DOHH2 (cell line): ENCODE data around the gene TMX2.

Source experiments
- H3F3A ChIP-seq: fragments of 200-600 bp; sonication (generic), shearing (Covaris generic); 2 replicates; pipeline ENCODE4 v1.6.0; 2016; ENCODE audit warnings: antibody characterized with exemption, mild to moderate bottlenecking; ENCODE audit not compliant: control insufficient read depth, insufficient read depth
- H3K27ac ChIP-seq: fragments of 200-600 bp; sonication (generic); 2 replicates; pipeline ENCODE4 v1.5.1; 2014; ENCODE audit warnings: low read depth, mild to moderate bottlenecking, low read length, moderate library complexity
- H3K27me3 ChIP-seq: fragments of 200-600 bp; sonication (generic); 2 replicates; pipeline ENCODE4 v1.6.1; 2014; ENCODE audit warnings: mild to moderate bottlenecking, low read length, mixed read lengths; ENCODE audit not compliant: control insufficient read depth
- H3K36me3 ChIP-seq: fragments of 200-600 bp; sonication (generic); 2 replicates; pipeline ENCODE4 v1.6.1; 2014; ENCODE audit warnings: mild to moderate bottlenecking, low read length, moderate library complexity, mixed read lengths; ENCODE audit not compliant: control insufficient read depth
- H3K4me1 ChIP-seq: fragments of 200-600 bp; sonication (generic); 2 replicates; pipeline ENCODE4 v1.6.1; 2014; ENCODE audit warnings: mild to moderate bottlenecking, low read length, mixed read lengths; ENCODE audit not compliant: control insufficient read depth
- H3K4me2 ChIP-seq: fragments of 200-600 bp; sonication (generic); 2 replicates; pipeline ENCODE4 v1.6.0; 2014; ENCODE audit warnings: mild to moderate bottlenecking, low read length, moderate library complexity
- H3K4me3 ChIP-seq: fragments of 200-600 bp; sonication (generic); 2 replicates; pipeline ENCODE4 v1.5.1; 2014; ENCODE audit warnings: mild to moderate bottlenecking, low read length, mixed read lengths
- H3K79me2 ChIP-seq: fragments of 200-600 bp; sonication (generic); 2 replicates; pipeline ENCODE4 v1.6.1; 2014; ENCODE audit warnings: mild to moderate bottlenecking, low read length, mixed read lengths; ENCODE audit not compliant: control insufficient read depth
- H3K9me2 ChIP-seq: fragments of 200-600 bp; sonication (generic); replicated peaks from 2 replicates; pipeline ENCODE4 v1.6.1; 2014; ENCODE audit warnings: mild to moderate bottlenecking, low read length, mixed read lengths; ENCODE audit not compliant: control insufficient read depth
- H3K9me3 ChIP-seq: fragments of 200-600 bp; sonication (generic); 2 replicates; pipeline ENCODE4 v1.6.1; 2014; ENCODE audit warnings: antibody characterized with exemption, low read length, mixed read lengths; ENCODE audit not compliant: control insufficient read depth, insufficient read depth
- H4K20me1 ChIP-seq: fragments of 200-600 bp; sonication (generic); 2 replicates; pipeline ENCODE4 v1.6.0; 2014; ENCODE audit warnings: low read depth, mild to moderate bottlenecking, antibody characterized with exemption, low read length, moderate library complexity; ENCODE audit not compliant: control insufficient read depth, insufficient read depth
- EZH2phosphoT487 ChIP-seq: fragments of 200-600 bp; sonication (generic); IDR thresholded peaks from 2 replicates; pipeline ENCODE4 v1.6.1; 2017; ENCODE audit warnings: borderline replicate concordance, mild to moderate bottlenecking, antibody characterized with exemption, low read length, moderate library complexity, mixed read lengths
- TF ChIP-seq, protein P1 (sequence below): fragments of 200-600 bp; sonication (generic); IDR thresholded peaks from one replicate; pipeline ENCODE4 v1.5.1; 2014; ENCODE audit warnings: antibody characterized with exemption, mild to moderate bottlenecking, low read depth, low read length; ENCODE audit not compliant: poor library complexity, severe bottlenecking

TMX2 gene

DNA sequence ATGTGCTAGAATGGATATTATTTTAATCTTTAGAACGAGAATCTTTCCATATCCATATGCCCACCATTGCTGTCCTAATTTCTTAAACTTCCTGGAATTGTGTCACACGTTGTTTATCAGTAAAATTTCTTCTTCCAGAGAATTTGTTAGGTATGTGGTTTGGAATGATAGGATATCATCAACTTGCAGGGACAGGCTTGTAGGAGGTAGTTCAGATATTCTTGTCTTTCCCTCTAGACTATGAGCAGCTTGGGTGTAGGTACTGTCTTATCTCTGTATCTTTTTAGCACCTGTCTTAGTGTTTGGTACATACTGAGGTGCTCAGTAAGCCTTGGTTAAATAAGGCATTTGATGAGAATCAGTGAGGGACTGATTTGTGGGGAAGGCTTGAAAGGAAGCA, 52.6 kb downstream of the TMX2 start:
- no peak for TF ChIP-seq EZH2phosphoT487
- TF ChIP-seq, protein P1, sequence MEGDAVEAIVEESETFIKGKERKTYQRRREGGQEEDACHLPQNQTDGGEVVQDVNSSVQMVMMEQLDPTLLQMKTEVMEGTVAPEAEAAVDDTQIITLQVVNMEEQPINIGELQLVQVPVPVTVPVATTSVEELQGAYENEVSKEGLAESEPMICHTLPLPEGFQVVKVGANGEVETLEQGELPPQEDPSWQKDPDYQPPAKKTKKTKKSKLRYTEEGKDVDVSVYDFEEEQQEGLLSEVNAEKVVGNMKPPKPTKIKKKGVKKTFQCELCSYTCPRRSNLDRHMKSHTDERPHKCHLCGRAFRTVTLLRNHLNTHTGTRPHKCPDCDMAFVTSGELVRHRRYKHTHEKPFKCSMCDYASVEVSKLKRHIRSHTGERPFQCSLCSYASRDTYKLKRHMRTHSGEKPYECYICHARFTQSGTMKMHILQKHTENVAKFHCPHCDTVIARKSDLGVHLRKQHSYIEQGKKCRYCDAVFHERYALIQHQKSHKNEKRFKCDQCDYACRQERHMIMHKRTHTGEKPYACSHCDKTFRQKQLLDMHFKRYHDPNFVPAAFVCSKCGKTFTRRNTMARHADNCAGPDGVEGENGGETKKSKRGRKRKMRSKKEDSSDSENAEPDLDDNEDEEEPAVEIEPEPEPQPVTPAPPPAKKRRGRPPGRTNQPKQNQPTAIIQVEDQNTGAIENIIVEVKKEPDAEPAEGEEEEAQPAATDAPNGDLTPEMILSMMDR: no peak
- no peaks in the 10 kb centered on the region for H3K9me3 ChIP-seq
- H3K79me2 ChIP-seq: peaks cover 71% of the 10 kb centered on the region
- no peaks in the 10 kb centered on the region; the same call in 1 of the 2 replicates for H4K20me1 ChIP-seq
- H3K27ac ChIP-seq: no peak overlapping the region
- H3K4me1 ChIP-seq: peaks cover 19% of the 10 kb centered on the region
- H3K27me3 ChIP-seq: no peaks in the 10 kb centered on the region
- H3F3A ChIP-seq: peaks cover 2% of the 10 kb centered on the region; the same call in 1 of the 2 replicates
- no peaks in the 10 kb centered on the region for H3K9me2 ChIP-seq
- H3K4me3 ChIP-seq: no peak overlapping the region
- H3K4me2 ChIP-seq: 0 out of 2 replicates have a peak overlapping the region, but pooled peaks have one; percentile 74
- H3K36me3 ChIP-seq: no peaks in the 10 kb centered on the region

DNA sequence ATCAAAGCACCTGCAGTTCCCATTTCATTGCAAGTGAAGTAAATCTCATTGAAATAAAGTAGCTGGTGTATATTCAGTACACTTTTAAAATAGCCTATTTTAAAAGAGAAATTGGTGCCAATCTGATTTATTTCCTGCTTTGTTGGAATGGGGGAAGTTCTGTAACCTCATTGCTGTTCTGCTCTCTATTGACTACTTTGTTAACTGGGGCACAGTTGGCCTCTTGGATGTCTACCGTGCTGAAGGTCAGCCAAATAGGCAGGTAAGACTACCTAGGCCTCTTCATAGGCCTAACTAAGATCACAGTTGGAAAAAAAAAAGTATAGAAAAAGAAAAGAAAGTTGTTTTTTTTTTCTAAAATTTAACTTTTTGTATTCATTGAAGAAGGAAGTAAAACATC, 58.4 kb downstream of the TMX2 start:
- H3K36me3 ChIP-seq: no peaks in the 10 kb centered on the region
- H4K20me1 ChIP-seq: no peaks in the 10 kb centered on the region
- H3K9me2 ChIP-seq: no peaks in the 10 kb centered on the region
- no peaks in the 10 kb centered on the region for H3F3A ChIP-seq
- no peaks in the 10 kb centered on the region for H3K27me3 ChIP-seq
- peaks cover 5% of the 10 kb centered on the region for H3K4me1 ChIP-seq
- H3K27ac ChIP-seq: no peak overlapping the region
- no peaks in the 10 kb centered on the region for H3K9me3 ChIP-seq
- H3K4me3 ChIP-seq: no peak overlapping the region
- no peak overlapping the region for H3K4me2 ChIP-seq
- TF ChIP-seq EZH2phosphoT487: no peak
- TF ChIP-seq, protein P1: no peak
- peaks cover 65% of the 10 kb centered on the region for H3K79me2 ChIP-seq

DNA sequence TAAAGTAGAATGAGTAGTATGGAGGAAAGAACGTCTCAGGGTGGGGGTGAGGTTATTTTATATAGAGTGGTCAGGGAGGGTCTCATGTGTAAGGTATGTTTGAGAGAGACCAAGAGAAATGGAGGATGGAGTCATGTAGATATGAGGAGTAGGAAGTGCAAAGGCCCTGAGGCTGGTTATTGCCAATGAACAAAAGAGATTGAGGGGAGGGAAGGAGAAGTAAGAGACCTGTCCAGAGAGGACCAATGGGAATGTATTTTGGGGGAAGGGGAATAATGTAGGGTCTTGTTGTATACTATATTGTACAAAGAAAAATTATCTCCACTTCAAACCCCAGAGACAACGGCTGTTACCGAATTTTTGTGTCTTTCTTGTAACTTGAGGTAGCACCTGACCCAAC, 59.0 kb downstream of the TMX2 start:
- no peak for TF ChIP-seq EZH2phosphoT487
- TF ChIP-seq, protein P1: no peak
- Histone ChIP-seq H3K9me2 (no peaks in the 10 kb centered on the region), H3K4me1 (peaks cover 5% of the 10 kb centered on the region), H3K4me2 (no peak overlapping the region), H3K27ac (no peak overlapping the region), H4K20me1 (no peaks in the 10 kb centered on the region), H3K79me2 (peaks cover 63% of the 10 kb centered on the region), H3K9me3 (no peaks in the 10 kb centered on the region), H3F3A (no peaks in the 10 kb centered on the region), H3K4me3 (no peak overlapping the region), H3K27me3 (no peaks in the 10 kb centered on the region), H3K36me3 (no peaks in the 10 kb centered on the region)

DNA sequence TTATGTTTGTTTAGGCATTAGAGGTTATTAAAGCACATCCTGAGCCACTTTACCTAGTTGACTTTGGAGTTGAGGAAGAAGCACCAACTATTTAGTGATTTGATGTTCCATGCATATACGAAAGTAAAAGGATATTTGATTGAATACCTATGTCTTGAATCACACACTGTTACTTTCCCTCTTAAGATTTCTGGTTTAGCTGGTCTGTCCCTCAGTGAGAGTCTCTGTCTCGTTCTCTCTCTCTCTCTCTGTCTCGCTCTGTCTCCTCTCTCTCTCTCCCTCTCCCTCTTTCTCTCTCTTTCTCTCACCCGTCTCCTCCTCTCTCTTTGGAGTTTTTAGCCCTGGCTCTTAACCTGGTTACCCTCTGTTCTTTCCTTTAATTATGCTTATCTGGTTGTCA, 60.2 kb downstream of the TMX2 start:
- Histone ChIP-seq H4K20me1 (no peaks in the 10 kb centered on the region), H3K4me3 (no peak overlapping the region), H3K4me1 (peaks cover 5% of the 10 kb centered on the region), H3K9me3 (no peaks in the 10 kb centered on the region), H3K27ac (no peak overlapping the region), H3K4me2 (no peak overlapping the region), H3K36me3 (no peaks in the 10 kb centered on the region), H3F3A (no peaks in the 10 kb centered on the region), H3K9me2 (no peaks in the 10 kb centered on the region), H3K79me2 (peaks cover 60% of the 10 kb centered on the region), H3K27me3 (no peaks in the 10 kb centered on the region)
- TF ChIP-seq, protein P1: no peak
- TF ChIP-seq EZH2phosphoT487: no peak
